GM06990 (cell line): ENCODE results near the gene OR5M10.

Source experiments
- DNase-seq: peaks from one replicate; pipeline ENCODE4 v3.0.0-alpha.2; 2011; ENCODE audit not compliant: insufficient read length; ENCODE audit errors: extremely low read depth
- H3K27me3 ChIP-seq: replicated peaks from 2 replicates; pipeline ENCODE4 v1.6.0; 2011; ENCODE audit warnings: low read length; ENCODE audit not compliant: control insufficient read depth, insufficient read depth
- H3K36me3 ChIP-seq: 2 replicates; pipeline ENCODE4 v1.5.1; 2011; ENCODE audit warnings: low read length; ENCODE audit not compliant: control insufficient read depth, insufficient read depth
- H3K4me3 ChIP-seq: replicated peaks from 2 replicates; pipeline ENCODE4 v1.5.1; 2011; ENCODE audit warnings: low read depth, mild to moderate bottlenecking, control low read depth, low read length
- TF ChIP-seq, protein P1 (sequence below): IDR thresholded peaks from 2 replicates; pipeline ENCODE4 v1.5.1; 2011; ENCODE audit warnings: low read length, control low read depth, mild to moderate bottlenecking, inconsistent platforms; ENCODE audit not compliant: insufficient read depth, poor library complexity, severe bottlenecking

Gene OR5M10

DNA sequence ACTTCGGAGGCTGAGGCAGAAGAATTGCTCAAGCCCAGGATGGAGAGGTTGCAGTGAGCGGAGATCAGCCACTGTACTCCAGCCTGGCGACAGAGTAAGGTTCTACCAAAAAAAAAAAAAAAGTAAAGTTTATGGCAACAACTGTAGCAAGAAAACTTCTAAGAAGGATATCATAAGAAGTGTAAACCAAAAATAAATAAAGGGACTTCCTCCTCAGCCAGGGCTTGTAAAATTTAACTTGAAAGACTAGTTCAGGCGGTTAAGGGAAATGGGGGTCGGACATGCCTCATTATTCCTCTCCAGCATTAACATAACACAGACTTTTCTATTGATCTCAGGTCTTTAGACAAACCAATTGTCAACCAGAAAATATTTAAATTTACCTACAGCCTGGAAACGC lies 32.0 kb downstream of the OR5M10 start:
- Histone ChIP-seq H3K27me3 (no peaks in the 10 kb centered on the region), H3K36me3 (no peaks in the 10 kb centered on the region), H3K4me3 (no peak overlapping the region)
- DNase-seq, result no peak
- TF ChIP-seq, protein P1, sequence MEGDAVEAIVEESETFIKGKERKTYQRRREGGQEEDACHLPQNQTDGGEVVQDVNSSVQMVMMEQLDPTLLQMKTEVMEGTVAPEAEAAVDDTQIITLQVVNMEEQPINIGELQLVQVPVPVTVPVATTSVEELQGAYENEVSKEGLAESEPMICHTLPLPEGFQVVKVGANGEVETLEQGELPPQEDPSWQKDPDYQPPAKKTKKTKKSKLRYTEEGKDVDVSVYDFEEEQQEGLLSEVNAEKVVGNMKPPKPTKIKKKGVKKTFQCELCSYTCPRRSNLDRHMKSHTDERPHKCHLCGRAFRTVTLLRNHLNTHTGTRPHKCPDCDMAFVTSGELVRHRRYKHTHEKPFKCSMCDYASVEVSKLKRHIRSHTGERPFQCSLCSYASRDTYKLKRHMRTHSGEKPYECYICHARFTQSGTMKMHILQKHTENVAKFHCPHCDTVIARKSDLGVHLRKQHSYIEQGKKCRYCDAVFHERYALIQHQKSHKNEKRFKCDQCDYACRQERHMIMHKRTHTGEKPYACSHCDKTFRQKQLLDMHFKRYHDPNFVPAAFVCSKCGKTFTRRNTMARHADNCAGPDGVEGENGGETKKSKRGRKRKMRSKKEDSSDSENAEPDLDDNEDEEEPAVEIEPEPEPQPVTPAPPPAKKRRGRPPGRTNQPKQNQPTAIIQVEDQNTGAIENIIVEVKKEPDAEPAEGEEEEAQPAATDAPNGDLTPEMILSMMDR, result no peak

DNA sequence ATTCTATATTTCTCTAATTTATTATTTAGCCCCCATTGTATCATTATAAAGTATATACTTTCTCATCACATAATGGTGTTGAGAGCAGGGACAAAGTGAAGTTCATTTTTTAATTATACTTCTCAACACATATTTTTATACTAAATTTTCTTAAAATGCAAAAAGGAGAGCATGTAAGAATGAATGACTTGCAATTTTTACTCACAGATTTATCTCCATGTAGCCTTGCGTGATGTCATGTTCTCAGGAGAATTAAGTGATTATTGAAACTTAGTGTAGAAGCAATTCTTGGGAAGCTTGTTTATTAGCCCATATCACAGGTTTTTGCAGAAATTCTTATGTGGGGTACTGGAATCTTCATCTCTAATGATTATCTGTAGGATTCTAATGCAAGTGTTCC lies 33.8 kb downstream of the OR5M10 start:
- Histone ChIP-seq H3K36me3 (no peaks in the 10 kb centered on the region), H3K27me3 (no peaks in the 10 kb centered on the region), H3K4me3 (no peak overlapping the region)
- no peak for DNase-seq
- TF ChIP-seq, protein P1, result no peak

DNA sequence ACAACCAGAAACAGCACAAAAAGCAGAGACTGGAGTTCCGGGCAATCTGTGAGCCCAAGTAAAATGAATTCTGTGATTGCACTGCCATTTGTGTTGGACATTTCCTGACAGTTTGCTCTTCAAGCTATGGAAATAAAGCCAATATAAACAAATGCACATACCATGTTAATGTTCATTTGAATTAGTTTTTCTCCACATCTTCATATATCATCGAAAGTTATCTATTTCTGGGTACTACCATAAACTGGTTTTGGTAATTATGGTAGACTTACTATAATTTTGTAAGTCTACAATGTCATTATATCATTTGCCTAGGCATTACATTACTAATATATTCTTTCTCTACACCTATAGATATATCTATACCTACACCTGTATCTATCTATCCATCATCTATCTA lies 34.4 kb downstream of the OR5M10 start, which contains the start of gene OR5M11:
OR5M11 (minus strand) TSS at position 101 of the 400 bp plus-strand sequence; CDS start at position 101, 0 bp downstream.
- no peaks in the 10 kb centered on the region for H3K27me3 ChIP-seq
- DNase-seq, result no peak
- no peak within 1 kb of the TSS for H3K4me3 ChIP-seq
- H3K36me3 ChIP-seq, result no peaks in the 10 kb centered on the region
- TF ChIP-seq, protein P1, result no peak

DNA sequence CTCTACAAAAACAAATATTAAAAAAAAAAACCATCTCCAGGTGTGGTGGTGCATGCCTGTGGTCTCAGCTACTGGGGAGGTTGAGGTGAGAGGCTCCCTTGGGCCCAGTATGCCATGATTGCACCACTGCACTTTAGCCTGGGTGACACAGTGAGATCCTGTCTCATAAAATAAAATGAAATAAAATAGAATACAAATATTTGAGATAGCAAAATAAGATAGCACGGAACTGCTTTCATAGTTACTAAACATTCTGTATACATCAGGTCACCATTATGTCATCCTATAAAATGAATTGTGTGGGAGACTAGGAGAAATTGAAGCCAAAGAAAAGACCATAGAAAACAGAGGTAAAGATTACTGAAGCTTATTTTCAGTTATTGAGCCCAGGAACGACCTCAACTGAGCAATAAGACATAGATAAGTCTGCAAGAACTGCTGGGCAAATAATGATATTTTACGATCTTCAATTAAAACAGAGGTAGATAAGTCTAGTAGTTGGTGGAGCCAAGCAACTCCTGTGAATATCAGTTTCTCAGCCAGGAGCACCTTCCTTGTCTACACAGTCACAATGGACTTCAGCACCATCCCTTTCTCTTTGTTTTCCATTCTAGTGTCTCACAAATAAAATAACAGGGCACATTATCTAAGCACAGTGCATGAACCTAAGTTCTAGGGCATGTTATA lies 44.3 kb downstream of the OR5M10 start:
- no peak for DNase-seq
- Histone ChIP-seq H3K27me3 (no peaks in the 10 kb centered on the region), H3K36me3 (no peaks in the 10 kb centered on the region), H3K4me3 (no peak overlapping the region)
- TF ChIP-seq, protein P1, result no peak

DNA sequence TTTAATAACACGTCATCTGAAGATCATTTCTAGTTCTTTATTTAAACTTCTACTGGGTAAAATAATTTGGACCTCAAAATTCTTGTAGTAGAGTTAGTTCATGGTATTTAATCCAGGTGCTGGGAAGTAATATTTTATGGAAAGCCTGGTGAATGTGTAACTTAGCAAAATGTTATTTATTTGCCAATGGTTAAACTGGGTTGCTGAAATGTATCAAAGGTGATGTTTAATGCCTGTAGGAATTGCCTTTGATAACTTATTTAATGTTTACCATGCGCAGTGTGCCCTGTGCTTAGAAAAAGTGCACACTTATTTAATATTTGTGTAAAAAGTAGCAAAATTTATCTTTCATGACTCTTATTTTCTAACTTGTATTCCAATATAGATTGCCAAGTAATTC lies 45.7 kb downstream of the OR5M10 start:
- DNase-seq, result no peak
- TF ChIP-seq, protein P1, result no peak
- no peaks in the 10 kb centered on the region for H3K27me3 ChIP-seq

More for the DNA sequence above, 45.7 kb downstream of the OR5M10 start:
- Histone ChIP-seq H3K4me3 (no peak overlapping the region), H3K36me3 (no peaks in the 10 kb centered on the region)
